ENCODE data around the gene ADGRL4. TPM values are rescaled to one million over a fixed set of nuclear protein-coding genes. Genes with fewer than 3 reads are reported as not detected.

ADGRL4 gene
- total and polyA plus RNA-seq, 12 donors = 4.4 to 26.6 (median 10.4) TPM

GRCh38 chr1:78843546-78843945, 163.0 kb downstream of the ADGRL4 start:
- 66 to 79% (median 74%) methylated on average over 4 of the region's 4 CpGs for WGBS, 4 donors
- H3K36me3 ChIP-seq (replicated peaks in 1 of 2) = no peaks in the 10 kb centered on the region
- no peaks in the 10 kb centered on the region for H3K27me3 ChIP-seq
- no peak overlapping the region for H3K4me3 ChIP-seq
- no peak for TF ChIP-seq CTCF (IDR thresholded peaks at IDR 0.05)
- no peak for TF ChIP-seq POLR2A (IDR thresholded peaks at IDR 0.05)
- no peaks in the 10 kb centered on the region for H3K9me3 ChIP-seq (replicated peaks in 1 of 3)
- DNase-seq = no peak
- no peaks in the 10 kb centered on the region for H3K4me1 ChIP-seq (replicated peaks in 1 of 2)
- intact Hi-C loops (cut with DNase I) = loop anchor here in 1 of 2 donors (5.0 kb wide), 1 partner anchor 509 kb away; no protein-coding TSS in a partner anchor
- no peak overlapping the region for H3K27ac ChIP-seq

- Histone ChIP-seq H3K36me3 (replicated peaks in 1 of 2) (no peaks in the 10 kb centered on the region), H3K4me1 (replicated peaks in 1 of 2) (no peaks in the 10 kb centered on the region), H3K27me3 (no peaks in the 10 kb centered on the region), H3K27ac (no peak overlapping the region), H3K4me3 (no peak overlapping the region), H3K9me3 (replicated peaks in 1 of 3) (no peaks in the 10 kb centered on the region)
- DNase-seq = no peak
- intact Hi-C loops (cut with DNase I) = loop anchor here in 1 of 2 donors (5.0 kb wide), 1 partner anchor 509 kb away; no protein-coding TSS in a partner anchor
- no peak for TF ChIP-seq POLR2A (IDR thresholded peaks at IDR 0.05)
- no peak for TF ChIP-seq CTCF (IDR thresholded peaks at IDR 0.05)
- WGBS, 4 donors = 25 to 53% (median 42%) methylated on average over 1 of the region's 1 CpG
These were observed 163.4 kb downstream of the ADGRL4 start for GRCh38 chr1:78843111-78843510.

GRCh38 chr1:78840453-78841271, 165.9 kb downstream of the ADGRL4 start:
- H3K9me3 ChIP-seq (replicated peaks in 1 of 3) = no peaks in the 10 kb centered on the region
- no peaks in the 10 kb centered on the region for H3K27me3 ChIP-seq
- intact Hi-C loops (cut with DNase I) = loop anchor here in 1 of 2 donors (5.0 kb wide), 1 partner anchor 512 kb away; no protein-coding TSS in a partner anchor
- H3K27ac ChIP-seq = no peak overlapping the region
- H3K4me1 ChIP-seq (replicated peaks in 1 of 2) = no peaks in the 10 kb centered on the region
- H3K4me3 ChIP-seq = no peak overlapping the region
- no peak for DNase-seq
- no peak for TF ChIP-seq CTCF (IDR thresholded peaks at IDR 0.05)
- no peak for TF ChIP-seq POLR2A (IDR thresholded peaks at IDR 0.05)
- 34 to 51% (median 41%) methylated on average over 8 of the region's 8 CpGs for WGBS, 4 donors
- no peaks in the 10 kb centered on the region for H3K36me3 ChIP-seq (replicated peaks in 1 of 2)

All from adrenal gland (tissue), 12 donors.